Measurements from ENCODE around the gene TBC1D5. TPM values are rescaled to one million over a fixed set of nuclear protein-coding genes. Genes with fewer than 3 reads are reported as not detected.

Gene TBC1D5
- polyA plus RNA-seq, 1 experiment = 27.0 TPM

GRCh38 chr3:17588422-17588821 is 154.0 kb downstream of the TBC1D5 start:
- ChIA-PET POLR2A (no interaction called here), CTCF (no interaction called here)
- Histone ChIP-seq H3K4me3 (ENCODE audit: low read depth, low read length) (no peak overlapping the region), H3K27me3 (ENCODE audit: control insufficient read depth, insufficient read depth, low read length) (no peaks in the 10 kb centered on the region), H3K36me3 (ENCODE audit: control insufficient read depth, insufficient read depth, low read length) (no peaks in the 10 kb centered on the region)
- DNase-seq (ENCODE audit: low read depth) = no peak
- TF ChIP-seq CTCF (IDR thresholded peaks at IDR 0.05; ENCODE audit: insufficient read depth, low read depth, low read length) = no peak

GRCh38 chr3:17585394-17586325 is 156.8 kb downstream of the TBC1D5 start:
- Histone ChIP-seq H3K36me3 (ENCODE audit: control insufficient read depth, insufficient read depth, low read length) (no peaks in the 10 kb centered on the region), H3K27me3 (ENCODE audit: control insufficient read depth, insufficient read depth, low read length) (no peaks in the 10 kb centered on the region), H3K4me3 (ENCODE audit: low read depth, low read length) (no peak overlapping the region)
- DNase-seq (ENCODE audit: low read depth) = no peak
- ChIA-PET POLR2A (interaction anchor here (0.6 kb wide), 1 partner anchor 9 kb away, joined by 3 read pairs; no protein-coding TSS in a partner anchor), CTCF (interaction anchor here (0.7 kb wide), 1 partner anchor 34 kb away, joined by 3 read pairs; no protein-coding TSS in a partner anchor)
- no peak for TF ChIP-seq CTCF (IDR thresholded peaks at IDR 0.05; ENCODE audit: insufficient read depth, low read depth, low read length)

GRCh38 chr3:17584066-17584465 is 158.4 kb downstream of the TBC1D5 start:
- H3K4me3 ChIP-seq (ENCODE audit: low read depth, low read length) = no peak overlapping the region
- ChIA-PET POLR2A (no interaction called here), CTCF (no interaction called here)
- no peak for TF ChIP-seq CTCF (IDR thresholded peaks at IDR 0.05; ENCODE audit: insufficient read depth, low read depth, low read length)
- no peaks in the 10 kb centered on the region for H3K36me3 ChIP-seq (ENCODE audit: control insufficient read depth, insufficient read depth, low read length)
- no peaks in the 10 kb centered on the region for H3K27me3 ChIP-seq (ENCODE audit: control insufficient read depth, insufficient read depth, low read length)
- DNase-seq (ENCODE audit: low read depth) = no peak

GRCh38 chr3:17583530-17583929 is 158.9 kb downstream of the TBC1D5 start:
- H3K4me3 ChIP-seq (ENCODE audit: low read depth, low read length) = no peak overlapping the region
- H3K36me3 ChIP-seq (ENCODE audit: control insufficient read depth, insufficient read depth, low read length) = no peaks in the 10 kb centered on the region
- ChIA-PET CTCF (no interaction called here), POLR2A (no interaction called here)
- H3K27me3 ChIP-seq (ENCODE audit: control insufficient read depth, insufficient read depth, low read length) = no peaks in the 10 kb centered on the region
- DNase-seq (ENCODE audit: low read depth) = no peak
- no peak for TF ChIP-seq CTCF (IDR thresholded peaks at IDR 0.05; ENCODE audit: insufficient read depth, low read depth, low read length)

- Histone ChIP-seq H3K27me3 (ENCODE audit: control insufficient read depth, insufficient read depth, low read length) (no peaks in the 10 kb centered on the region), H3K36me3 (ENCODE audit: control insufficient read depth, insufficient read depth, low read length) (no peaks in the 10 kb centered on the region), H3K4me3 (ENCODE audit: low read depth, low read length) (no peak overlapping the region)
- ChIA-PET CTCF (no interaction called here), POLR2A (no interaction called here)
- no peak for DNase-seq (ENCODE audit: low read depth)
- no peak for TF ChIP-seq CTCF (IDR thresholded peaks at IDR 0.05; ENCODE audit: insufficient read depth, low read depth, low read length)
Measured at GRCh38 chr3:17581421-17582080, 160.9 kb downstream of the TBC1D5 start.
